H9 (cell line): ENCODE data around the gene MORC1. TPM values are rescaled to one million over a fixed set of nuclear protein-coding genes. Genes with fewer than 3 reads are reported as not detected.
"Not testable (repeated sequence)": the region's sequence is repeated elsewhere in the genome, so short reads cannot be mapped to it uniquely, and the experiment has no call there.

ENCODE experiments used
- DNase-seq: peaks from one replicate; pipeline ENCODE4 v3.0.0-alpha.2; 2017
- H2AFZ ChIP-seq: one replicate; pipeline ENCODE4 v1.6.1; 2013; ENCODE audit warnings: mild to moderate bottlenecking, low read length, control low read depth, moderate library complexity
- H2AK5ac ChIP-seq: 2 replicates; pipeline ENCODE4 v1.6.1; 2013; ENCODE audit warnings: low read length, control low read depth, mixed read lengths; ENCODE audit not compliant: insufficient read length
- H2BK120ac ChIP-seq: one replicate; pipeline ENCODE4 v1.6.1; 2013; ENCODE audit warnings: low read depth, mild to moderate bottlenecking, low read length, control low read depth, inconsistent platforms; ENCODE audit not compliant: poor library complexity, severe bottlenecking
- H2BK12ac ChIP-seq: 2 replicates; pipeline ENCODE4 v1.6.1; 2013; ENCODE audit warnings: low read length, control low read depth, mixed read lengths, low read depth; ENCODE audit not compliant: insufficient read length
- H2BK15ac ChIP-seq: 2 replicates; pipeline ENCODE4 v1.6.1; 2013; ENCODE audit warnings: low read depth, low read length, control low read depth
- H2BK20ac ChIP-seq: one replicate; pipeline ENCODE4 v1.6.1; 2013; ENCODE audit warnings: low read depth, mild to moderate bottlenecking, low read length, control low read depth, inconsistent platforms; ENCODE audit not compliant: poor library complexity, severe bottlenecking
- H2BK5ac ChIP-seq: 2 replicates; pipeline ENCODE4 v1.6.1; 2013; ENCODE audit warnings: low read length, control low read depth, mixed read lengths; ENCODE audit not compliant: insufficient read length
- H3K14ac ChIP-seq: 2 replicates; pipeline ENCODE4 v1.6.1; 2013; ENCODE audit warnings: low read length, control low read depth; ENCODE audit not compliant: insufficient read depth
- H3K18ac ChIP-seq: 2 replicates; pipeline ENCODE4 v1.6.1; 2013; ENCODE audit warnings: low read depth, mild to moderate bottlenecking, mixed read lengths, low read length, control low read depth; ENCODE audit not compliant: insufficient read length
- H3K23ac ChIP-seq: 2 replicates; pipeline ENCODE4 v1.6.1; 2013; ENCODE audit warnings: low read length, control low read depth, mixed read lengths, low read depth; ENCODE audit not compliant: insufficient read length
- H3K23me2 ChIP-seq: 2 replicates; pipeline ENCODE4 v1.6.1; 2013; ENCODE audit warnings: low read depth, mild to moderate bottlenecking, mixed read lengths, low read length, control low read depth; ENCODE audit not compliant: insufficient read length, poor library complexity, severe bottlenecking
- H3K27ac ChIP-seq: 2 replicates; pipeline ENCODE4 v1.5.1; 2013; ENCODE audit warnings: low read length, control low read depth, mixed read lengths, low read depth; ENCODE audit not compliant: insufficient read length
- H3K27me3 ChIP-seq: 2 replicates; pipeline ENCODE4 v1.6.1; 2013; ENCODE audit warnings: low read length, control low read depth, inconsistent platforms; ENCODE audit not compliant: insufficient read depth
- H3K4ac ChIP-seq: 2 replicates; pipeline ENCODE4 v1.6.1; 2013; ENCODE audit warnings: low read depth, mild to moderate bottlenecking, control low read depth, inconsistent platforms, low read length, moderate library complexity
- H3K4me1 ChIP-seq: 2 replicates; pipeline ENCODE4 v1.6.1; 2013; ENCODE audit warnings: low read length, control low read depth, inconsistent platforms; ENCODE audit not compliant: insufficient read depth
- H3K4me2 ChIP-seq: 2 replicates; pipeline ENCODE4 v1.6.1; 2013; ENCODE audit warnings: low read length, control low read depth, mixed read lengths; ENCODE audit not compliant: insufficient read length, insufficient read depth
- H3K56ac ChIP-seq: 2 replicates; pipeline ENCODE4 v1.6.1; 2013; ENCODE audit warnings: low read depth, mild to moderate bottlenecking, mixed read lengths, low read length, control low read depth; ENCODE audit not compliant: insufficient read length
- H3K79me1 ChIP-seq: 2 replicates; pipeline ENCODE4 v1.6.1; 2013; ENCODE audit warnings: low read depth, mild to moderate bottlenecking, moderate library complexity, low read length, control low read depth, inconsistent platforms; ENCODE audit not compliant: insufficient read depth, poor library complexity, severe bottlenecking
- H3K79me2 ChIP-seq: 2 replicates; pipeline ENCODE4 v1.6.1; 2013; ENCODE audit warnings: low read length, control low read depth, inconsistent platforms; ENCODE audit not compliant: insufficient read depth
- H3K9ac ChIP-seq: 2 replicates; pipeline ENCODE4 v1.6.1; 2013; ENCODE audit warnings: low read length, control low read depth, mixed read lengths; ENCODE audit not compliant: insufficient read length; ENCODE audit errors: extremely low read depth
- H3K9me3 ChIP-seq: one replicate; pipeline ENCODE4 v1.6.1; 2013; ENCODE audit warnings: low read depth, low read length, inconsistent platforms; ENCODE audit not compliant: control insufficient read depth
- H3T11ph ChIP-seq: one replicate; pipeline ENCODE4 v1.6.1; 2013; ENCODE audit warnings: mild to moderate bottlenecking, low read length, control low read depth, inconsistent platforms
- H4K20me1 ChIP-seq: one replicate; pipeline ENCODE4 v1.6.1; 2013; ENCODE audit not compliant: control insufficient read depth, insufficient read length, insufficient read depth
- H4K5ac ChIP-seq: 2 replicates; pipeline ENCODE4 v1.6.1; 2013; ENCODE audit warnings: low read depth, mild to moderate bottlenecking, mixed read lengths, low read length, control low read depth; ENCODE audit not compliant: insufficient read length
- H4K8ac ChIP-seq: replicated peaks from 2 replicates; pipeline ENCODE4 v1.6.1; 2013; ENCODE audit warnings: low read length, control low read depth, mixed read lengths, low read depth; ENCODE audit not compliant: insufficient read length
- H4K91ac ChIP-seq: 2 replicates; pipeline ENCODE4 v1.6.1; 2013; ENCODE audit warnings: low read depth, mild to moderate bottlenecking, moderate library complexity, mixed read lengths, low read length, control low read depth; ENCODE audit not compliant: insufficient read length
- H3K27ac Mint-ChIP-seq, 3 experiments: 2 replicates in 2 of 3; 3 replicates in 1 of 3; pipeline ENCODE4 v1.8.0; 2020 to 2021; ENCODE audit warnings: mixed read lengths in 3 of 3, mild to moderate bottlenecking in 1 of 3, moderate library complexity in 1 of 3
- H3K27me3 Mint-ChIP-seq: 2 replicates; pipeline ENCODE4 v1.8.0; 2021; ENCODE audit warnings: low read depth, mild to moderate bottlenecking, moderate library complexity, mixed read lengths
- H3K36me3 Mint-ChIP-seq, 3 experiments: 2 replicates in 2 of 3; 3 replicates in 1 of 3; pipeline ENCODE4 v1.8.0; 2020 to 2021; ENCODE audit warnings: low read depth in 3 of 3, mixed read lengths in 3 of 3; ENCODE audit not compliant: insufficient read depth in 1 of 3
- H3K4me1 Mint-ChIP-seq, 2 experiments: 2 replicates each; pipeline ENCODE4 v1.8.0; 2020; ENCODE audit warnings: mixed read lengths in 2 of 2
- H3K4me3 Mint-ChIP-seq, 2 experiments: 2 replicates in 1 of 2; 3 replicates in 1 of 2; pipeline ENCODE4 v1.8.0; 2020 to 2021; ENCODE audit warnings: mild to moderate bottlenecking in 2 of 2, mixed read lengths in 2 of 2, moderate library complexity in 1 of 2
- H3K9me3 Mint-ChIP-seq, 2 experiments: 2 replicates in 1 of 2; 3 replicates in 1 of 2; pipeline ENCODE4 v1.8.0; 2020; ENCODE audit warnings: mild to moderate bottlenecking in 2 of 2, mixed read lengths in 2 of 2, moderate library complexity in 1 of 2
- WGBS: extraction: QIAGEN DNeasy Blood & Tissue Kit; methylation state at CpG from one replicate; pipeline ENCODE4 v1.1.7; 2013; ENCODE audit warnings: missing lambda C conversion rate, low lambda C conversion rate, mixed read lengths; ENCODE audit not compliant: insufficient read length; ENCODE audit errors: extremely low coverage; 5-methylcytosine and 5-hydroxymethylcytosine counted together
- total RNA-seq: library from RNA; stranded (reverse); gene quantifications from 2 replicates; pipeline ENCODE4 v1.2.1, GENCODE V29; 2021
- TF ChIP-seq, protein P1 (sequence below): fragments of 200-600 bp; sonication (generic); conservative IDR thresholded peaks from 3 replicates; pipeline ENCODE4 v1.8.0; 2021; ENCODE audit warnings: antibody characterized with exemption, mild to moderate bottlenecking

Gene MORC1
- total RNA-seq, 1 experiment from 2014 or later, result not detected

DNA sequence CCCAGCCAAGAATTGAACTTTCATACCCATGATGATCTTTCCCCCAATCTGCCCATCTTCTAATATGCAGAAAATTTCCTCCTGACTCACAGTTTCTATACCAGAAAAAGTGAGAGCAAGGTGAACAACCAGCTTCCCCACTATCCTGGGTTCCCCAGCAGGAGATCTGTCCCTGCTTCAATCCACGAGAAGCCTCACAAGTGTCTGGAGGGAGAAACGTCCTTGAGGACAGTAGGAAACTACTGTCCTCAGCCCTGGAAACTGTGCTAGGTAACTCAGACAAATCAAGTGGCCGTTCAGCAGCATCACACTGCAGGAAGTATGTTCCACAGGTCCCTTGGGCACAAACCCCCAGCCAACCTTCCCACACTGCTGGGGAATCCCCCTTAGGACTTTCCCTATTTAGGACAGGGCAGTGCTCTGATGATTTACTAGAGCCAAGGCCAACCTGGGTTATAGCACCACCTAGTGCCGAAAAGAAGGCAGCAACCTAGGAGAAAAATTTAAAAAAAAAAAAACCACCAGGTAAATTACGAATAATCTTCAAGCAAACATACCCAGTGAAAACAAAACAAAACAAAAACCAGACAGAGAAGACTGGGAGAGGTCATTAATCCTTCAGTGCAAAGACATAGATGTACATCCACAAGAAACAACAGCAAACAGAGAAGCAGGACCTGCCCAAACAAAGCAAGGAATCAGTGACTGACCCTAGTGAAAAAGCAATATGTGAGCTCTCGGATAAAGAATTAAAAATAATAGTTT lies 36.0 kb downstream of the MORC1 start:
- WGBS, result no CpG with 5 or more reads among the region's 6 CpGs
- H3K36me3 Mint-ChIP-seq, result no peaks in the 10 kb centered on the region

DNA sequence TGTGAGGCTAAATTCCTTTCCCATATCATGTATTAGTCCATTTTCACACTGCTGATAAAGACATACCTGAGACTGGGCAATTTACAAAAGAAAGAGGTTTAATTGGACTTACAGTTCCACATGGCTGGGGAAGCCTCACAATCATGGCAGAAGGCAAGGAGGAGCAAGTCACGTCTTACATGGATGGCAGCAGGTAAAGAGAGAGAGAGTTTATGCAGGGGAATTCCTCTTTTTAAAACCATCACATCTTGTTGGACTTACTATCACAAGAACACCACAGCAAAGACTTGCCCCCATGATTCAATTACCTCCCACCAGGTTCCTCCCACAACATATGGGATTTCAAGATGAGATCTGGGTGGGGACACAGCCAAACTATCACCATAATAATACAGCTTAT lies 37.8 kb downstream of the MORC1 start:
- not testable (repeated sequence) for H3K4me3 Mint-ChIP-seq, H3K27me3 ChIP-seq, H3K9ac ChIP-seq, DNase-seq, H2BK15ac ChIP-seq, H3K23ac ChIP-seq, H3K27ac ChIP-seq, H2BK120ac ChIP-seq, H3K23me2 ChIP-seq, H3K4me2 ChIP-seq, H3K4me1 ChIP-seq, H2BK20ac ChIP-seq, H3K4ac ChIP-seq, H3T11ph ChIP-seq, H4K5ac ChIP-seq, H3K14ac ChIP-seq, H2AK5ac ChIP-seq, H3K4me1 Mint-ChIP-seq, H3K27me3 Mint-ChIP-seq, H2AFZ ChIP-seq, H4K20me1 ChIP-seq, H3K36me3 Mint-ChIP-seq, H3K56ac ChIP-seq, H4K8ac ChIP-seq, H4K91ac ChIP-seq, H3K9me3 Mint-ChIP-seq, H3K9me3 ChIP-seq, H2BK12ac ChIP-seq, H2BK5ac ChIP-seq, H3K18ac ChIP-seq, H3K27ac Mint-ChIP-seq, H3K79me2 ChIP-seq, H3K79me1 ChIP-seq
- WGBS, result no CpG with 5 or more reads among the region's 1 CpG

More for the DNA sequence above, 36.0 kb downstream of the MORC1 start:
- Histone ChIP-seq H3K23me2 (no peaks in the 10 kb centered on the region), H3K23ac (no peak overlapping the region), H2AK5ac (no peak overlapping the region), H2BK5ac (no peak overlapping the region), H3K79me2 (no peaks in the 10 kb centered on the region), H3K4me1 (no peaks in the 10 kb centered on the region), H2BK20ac (no peak overlapping the region), H3K14ac (no peak overlapping the region), H3K56ac (no peak overlapping the region), H3K27me3 (no peaks in the 10 kb centered on the region), H3K4me2 (no peak overlapping the region), H2BK120ac (no peak overlapping the region), H3K18ac (no peak overlapping the region), H3K9ac (no peak overlapping the region), H3K27ac (no peak overlapping the region), H3K79me1 (no peaks in the 10 kb centered on the region), H2BK12ac (no peak overlapping the region), H3T11ph (no peak overlapping the region), H4K8ac (no peak overlapping the region), H3K9me3 (no peaks in the 10 kb centered on the region), H4K20me1 (no peaks in the 10 kb centered on the region), H4K91ac (no peak overlapping the region), H4K5ac (no peak overlapping the region), H2AFZ (peak overlapping the region; percentile 69), H3K4ac (no peak overlapping the region), H2BK15ac (no peak overlapping the region)
- no peaks in the 10 kb centered on the region for H3K27me3 Mint-ChIP-seq
- no peak overlapping the region for H3K4me3 Mint-ChIP-seq
- peaks cover 0 to 4% of the 10 kb centered on the region in 2 experiments; a peak in 2 of 5 replicates for H3K9me3 Mint-ChIP-seq
- DNase-seq, result peak; percentile 72
- H3K27ac Mint-ChIP-seq, result peak overlapping the region in 1 of 3 experiments; percentile 24; a peak in 1 of 7 replicates
- TF ChIP-seq, protein P1, sequence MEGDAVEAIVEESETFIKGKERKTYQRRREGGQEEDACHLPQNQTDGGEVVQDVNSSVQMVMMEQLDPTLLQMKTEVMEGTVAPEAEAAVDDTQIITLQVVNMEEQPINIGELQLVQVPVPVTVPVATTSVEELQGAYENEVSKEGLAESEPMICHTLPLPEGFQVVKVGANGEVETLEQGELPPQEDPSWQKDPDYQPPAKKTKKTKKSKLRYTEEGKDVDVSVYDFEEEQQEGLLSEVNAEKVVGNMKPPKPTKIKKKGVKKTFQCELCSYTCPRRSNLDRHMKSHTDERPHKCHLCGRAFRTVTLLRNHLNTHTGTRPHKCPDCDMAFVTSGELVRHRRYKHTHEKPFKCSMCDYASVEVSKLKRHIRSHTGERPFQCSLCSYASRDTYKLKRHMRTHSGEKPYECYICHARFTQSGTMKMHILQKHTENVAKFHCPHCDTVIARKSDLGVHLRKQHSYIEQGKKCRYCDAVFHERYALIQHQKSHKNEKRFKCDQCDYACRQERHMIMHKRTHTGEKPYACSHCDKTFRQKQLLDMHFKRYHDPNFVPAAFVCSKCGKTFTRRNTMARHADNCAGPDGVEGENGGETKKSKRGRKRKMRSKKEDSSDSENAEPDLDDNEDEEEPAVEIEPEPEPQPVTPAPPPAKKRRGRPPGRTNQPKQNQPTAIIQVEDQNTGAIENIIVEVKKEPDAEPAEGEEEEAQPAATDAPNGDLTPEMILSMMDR, result peak; percentile 90
- H3K4me1 Mint-ChIP-seq, result peaks cover 0 to 3% of the 10 kb centered on the region in 2 experiments; a peak in 1 of 4 replicates
